ENCODE measurements around the gene COX8A. TPM values are rescaled to one million over a fixed set of nuclear protein-coding genes. Genes with fewer than 3 reads are reported as not detected.

COX8A gene
- total and polyA plus RNA-seq, 8 donors, result 79.8 to 441 (median 121) TPM

DNA sequence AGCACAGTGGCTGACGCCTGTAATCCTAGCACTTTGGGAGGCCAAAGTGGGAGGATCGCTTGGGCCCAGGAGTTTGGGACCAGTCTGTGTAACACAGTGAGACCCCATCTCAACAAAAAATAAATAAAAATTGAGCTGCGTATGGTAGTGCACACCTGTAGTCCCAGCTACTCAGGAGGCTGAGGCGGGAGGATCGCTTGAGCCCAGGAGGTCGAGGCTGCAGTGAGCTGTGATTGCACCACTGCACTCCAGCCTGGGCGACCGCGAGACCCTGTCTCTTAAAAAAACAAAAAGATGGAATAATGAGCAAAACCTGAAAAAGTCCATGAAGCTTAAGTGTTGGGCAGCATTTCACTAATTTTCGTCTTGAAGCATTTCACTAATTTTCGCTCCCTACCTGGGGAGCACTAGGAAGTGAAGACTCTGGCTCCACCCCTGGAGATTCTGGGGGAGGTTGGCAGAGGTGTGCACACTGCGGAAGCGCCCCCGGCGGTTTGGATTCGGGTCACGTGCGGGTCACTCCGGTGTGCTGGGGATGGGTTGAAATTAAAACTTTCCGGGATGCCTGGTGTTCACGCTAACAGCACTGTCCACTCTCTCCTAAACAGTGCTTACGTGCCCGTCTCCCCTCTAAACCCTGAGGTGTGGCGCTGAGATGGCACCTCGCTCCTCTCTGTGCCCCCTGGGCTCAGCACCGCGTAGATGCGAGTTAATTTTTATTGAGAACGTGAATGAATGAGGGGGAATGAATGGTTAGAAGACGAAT, 36.5 kb upstream of the COX8A start:
- H3K27me3 ChIP-seq, result no peaks in the 10 kb centered on the region
- TF ChIP-seq, protein P1, sequence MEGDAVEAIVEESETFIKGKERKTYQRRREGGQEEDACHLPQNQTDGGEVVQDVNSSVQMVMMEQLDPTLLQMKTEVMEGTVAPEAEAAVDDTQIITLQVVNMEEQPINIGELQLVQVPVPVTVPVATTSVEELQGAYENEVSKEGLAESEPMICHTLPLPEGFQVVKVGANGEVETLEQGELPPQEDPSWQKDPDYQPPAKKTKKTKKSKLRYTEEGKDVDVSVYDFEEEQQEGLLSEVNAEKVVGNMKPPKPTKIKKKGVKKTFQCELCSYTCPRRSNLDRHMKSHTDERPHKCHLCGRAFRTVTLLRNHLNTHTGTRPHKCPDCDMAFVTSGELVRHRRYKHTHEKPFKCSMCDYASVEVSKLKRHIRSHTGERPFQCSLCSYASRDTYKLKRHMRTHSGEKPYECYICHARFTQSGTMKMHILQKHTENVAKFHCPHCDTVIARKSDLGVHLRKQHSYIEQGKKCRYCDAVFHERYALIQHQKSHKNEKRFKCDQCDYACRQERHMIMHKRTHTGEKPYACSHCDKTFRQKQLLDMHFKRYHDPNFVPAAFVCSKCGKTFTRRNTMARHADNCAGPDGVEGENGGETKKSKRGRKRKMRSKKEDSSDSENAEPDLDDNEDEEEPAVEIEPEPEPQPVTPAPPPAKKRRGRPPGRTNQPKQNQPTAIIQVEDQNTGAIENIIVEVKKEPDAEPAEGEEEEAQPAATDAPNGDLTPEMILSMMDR (IDR thresholded peaks at IDR 0.05), result no peak
- peak overlapping the region; percentile 46 to 64 (median 56) for H3K4me3 ChIP-seq
- FAIRE-seq, result no peak
- peak overlapping the region; percentile 40 to 75 (median 61) for H3K27ac ChIP-seq
- intact Hi-C loops (cut with DNase I), result no loop called here
- H3K4me1 ChIP-seq, result peaks cover 0 to 3% (median 0%) of the 10 kb centered on the region in 3 donors
- H3K36me3 ChIP-seq, result no peaks in the 10 kb centered on the region
- DNase-seq, result no peak
- H3K9me3 ChIP-seq, result no peaks in the 10 kb centered on the region
- ATAC-seq, result peak in 2 of 4 donors; percentile 1 to 13
- 18 to 19% methylated on average over 30 of the region's 30 CpGs for WGBS, 2 donors

DNA sequence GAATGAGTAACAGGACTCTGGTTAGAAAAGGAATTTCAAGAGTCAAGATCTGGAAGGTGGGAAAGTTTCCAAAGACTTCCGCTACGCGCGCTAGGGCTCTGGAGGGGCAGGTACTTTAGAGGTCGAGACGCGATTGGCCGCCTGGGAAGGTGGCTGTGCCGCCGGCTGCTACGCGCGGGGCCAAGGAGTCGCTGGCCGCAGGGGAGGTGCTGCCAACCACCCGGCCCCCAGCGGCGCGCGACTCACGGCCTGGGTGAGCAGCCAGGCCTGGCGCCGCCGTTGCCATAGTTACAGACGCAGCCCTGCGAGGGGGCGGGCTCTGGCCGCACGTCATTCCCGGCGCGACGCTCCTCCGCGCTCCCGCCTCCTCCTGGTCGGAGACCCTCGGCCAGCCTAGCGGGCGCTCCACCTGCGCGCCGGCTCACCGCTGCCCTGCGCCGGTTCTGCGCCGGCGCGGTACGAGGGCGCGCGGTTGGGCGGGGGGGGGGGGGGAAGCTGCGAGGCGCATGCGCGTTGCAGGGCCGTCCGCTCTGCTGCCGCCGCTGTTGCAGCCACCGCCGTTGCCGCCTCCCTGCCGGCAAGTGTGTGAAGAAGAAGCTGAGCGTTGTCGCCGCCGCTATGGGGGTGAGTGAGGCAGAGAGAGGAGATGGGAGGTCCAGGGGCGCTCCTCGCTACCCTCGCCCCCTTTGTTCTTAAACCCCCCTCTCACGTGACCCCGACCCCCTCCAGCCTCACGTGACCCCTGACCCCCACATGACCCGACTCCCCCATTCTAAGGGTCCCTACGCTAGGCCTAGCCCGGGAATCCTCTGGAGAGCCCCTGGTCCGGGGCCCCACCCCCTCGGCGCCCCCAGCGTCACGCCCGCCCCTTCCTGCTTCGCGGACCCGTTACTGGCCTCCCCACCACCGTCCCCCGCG, 35.7 kb upstream of the COX8A start, which contains the start of gene NAA40:
Gene NAA40 (plus strand): TSS at position 524 of the 918 bp plus-strand sequence. CDS start 95 bp downstream, at position 619.
- WGBS, 2 donors, result 1% methylated on average over 39 to 84 of the region's 92 CpGs
- Histone ChIP-seq H3K4me3 (peak within 1 kb of the TSS; percentile 46 to 64 (median 56)), H3K36me3 (no peaks in the 10 kb centered on the region), H3K9me3 (no peaks in the 10 kb centered on the region), H3K4me1 (peaks cover 0 to 3% (median 0%) of the 10 kb centered on the region in 3 donors), H3K27ac (peak within 1 kb of the TSS; percentile 40 to 75 (median 61)), H3K27me3 (no peaks in the 10 kb centered on the region)
- DNase-seq (peak; percentile 93 to 99 (median 98)), ATAC-seq (peak; percentile 93 to 96 (median 95)), FAIRE-seq (no peak)
- TF ChIP-seq, protein P1 (IDR thresholded peaks at IDR 0.05), result no peak
- intact Hi-C loops (cut with DNase I), result no loop called here

DNA sequence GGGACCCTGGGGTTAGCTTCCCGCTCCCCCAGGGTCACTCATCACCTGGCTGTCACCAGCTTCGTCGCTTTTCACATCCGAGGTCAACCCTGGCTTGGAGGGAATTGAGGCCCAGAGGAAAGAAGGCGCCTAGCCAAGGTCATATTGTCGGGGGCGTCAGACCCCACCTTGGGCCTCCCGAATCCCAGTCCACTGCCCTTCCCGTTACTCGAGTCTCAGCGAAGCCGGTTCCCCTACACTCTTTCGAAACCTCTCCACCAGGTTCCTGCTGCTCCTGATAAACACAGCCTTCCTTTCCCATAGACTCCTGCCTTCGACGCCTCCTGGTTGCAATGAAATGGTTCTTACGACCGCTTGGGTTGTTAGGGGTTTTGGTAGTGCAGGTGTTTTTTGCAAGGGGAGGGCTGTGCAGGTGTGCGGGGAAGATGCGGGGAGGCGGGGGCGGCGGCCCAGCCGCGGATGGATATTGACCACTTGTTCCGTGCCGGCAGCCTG, 35.0 kb upstream of the COX8A start:
- FAIRE-seq, result no peak

DNA sequence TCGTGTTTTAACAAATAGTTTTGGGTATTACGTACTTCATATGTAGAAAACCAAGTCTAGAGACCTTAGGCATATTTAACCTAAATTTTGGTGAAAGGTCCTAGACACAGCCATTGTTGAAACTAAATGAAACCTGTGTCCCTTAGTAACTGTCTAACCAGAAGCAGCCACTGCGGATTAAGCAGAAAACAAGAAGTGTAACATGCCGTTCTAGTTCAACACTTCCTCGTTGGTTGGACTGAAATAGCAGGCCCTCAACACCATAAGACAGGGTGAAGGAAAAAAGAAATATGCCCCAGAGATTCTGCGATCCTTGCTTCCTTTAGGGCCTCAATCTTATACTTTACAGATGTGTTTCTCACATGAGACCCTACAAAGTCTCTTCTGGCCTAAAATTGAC, 33.6 kb upstream of the COX8A start:
- H3K9me3 ChIP-seq, result no peaks in the 10 kb centered on the region
- no peaks in the 10 kb centered on the region for H3K27me3 ChIP-seq
- ATAC-seq, result no peak
- H3K27ac ChIP-seq, result no peak overlapping the region
- 70 to 72% methylated on average over 6 of the region's 6 CpGs for WGBS, 2 donors
- no peak for DNase-seq
- intact Hi-C loops (cut with DNase I), result loop anchor here in 1 of 3 donors (10.0 kb wide), 1 partner anchor 176 kb away; the partner anchor contains the start of gene ZFTA
- FAIRE-seq, result no peak
- TF ChIP-seq, protein P1 (IDR thresholded peaks at IDR 0.05), result no peak
- H3K4me3 ChIP-seq, result no peak overlapping the region
- H3K36me3 ChIP-seq, result no peaks in the 10 kb centered on the region
- H3K4me1 ChIP-seq, result peaks cover 0 to 12% (median 0%) of the 10 kb centered on the region in 3 donors

More for the DNA sequence above, 35.0 kb upstream of the COX8A start:
- 1 to 2% methylated on average over 26 of the region's 26 CpGs for WGBS, 2 donors
- intact Hi-C loops (cut with DNase I), result no loop called here
- TF ChIP-seq, protein P1 (IDR thresholded peaks at IDR 0.05), result no peak
- ATAC-seq, result peak in 3 of 4 donors; percentile 4 to 29 (median 24)
- Histone ChIP-seq H3K4me3 (peak overlapping the region; percentile 46 to 64 (median 56)), H3K9me3 (no peaks in the 10 kb centered on the region), H3K27ac (peak overlapping the region in 2 of 4 donors; percentile 17 to 57), H3K4me1 (peaks cover 0 to 3% (median 0%) of the 10 kb centered on the region in 3 donors), H3K36me3 (no peaks in the 10 kb centered on the region), H3K27me3 (no peaks in the 10 kb centered on the region)
- DNase-seq, result peak in 2 of 6 donors; percentile 32 to 34
